GM21360 (cell line): ENCODE results near the gene ALPK3.

ENCODE experiments used
- ATAC-seq: cut with Tn5 transposase; IDR thresholded peaks from one replicate; pipeline ENCODE4 v1.9.1; 2021; ENCODE audit warnings: mild to moderate bottlenecking, moderate library complexity; ENCODE audit not compliant: unreplicated experiment

ALPK3 gene

DNA sequence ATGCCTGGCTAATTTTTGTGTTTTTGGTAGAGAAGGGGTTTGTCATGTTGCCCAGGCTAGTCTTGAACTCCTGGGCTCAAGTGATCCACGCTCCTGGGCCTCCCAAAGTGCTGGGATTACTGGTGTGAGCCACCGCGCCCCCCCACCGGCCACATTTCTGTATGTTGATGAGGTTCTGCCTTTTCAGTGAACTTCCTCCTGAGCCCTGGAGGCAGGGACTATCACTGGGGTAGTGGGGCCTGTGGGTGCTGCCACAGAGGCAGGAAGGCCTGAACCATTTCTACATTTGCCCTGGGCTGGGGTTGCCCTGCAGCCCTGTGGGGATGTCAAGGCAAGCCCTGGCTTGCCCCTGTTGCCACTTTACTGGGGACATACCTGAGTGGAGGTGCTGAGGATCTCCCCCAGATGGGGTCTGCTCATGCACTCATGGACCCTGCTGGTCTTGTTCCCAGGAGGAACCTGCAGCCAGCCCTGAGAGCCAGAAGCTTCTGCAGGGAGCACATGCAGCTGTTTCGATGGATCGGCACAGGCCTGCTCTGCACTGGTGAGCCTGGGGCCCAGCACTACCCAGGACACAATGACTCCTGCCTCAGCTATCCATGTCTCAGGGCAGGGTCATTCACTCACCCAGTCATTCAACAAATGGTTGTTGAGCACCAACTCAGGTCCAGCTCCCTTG is 73.0 kb downstream of the ALPK3 start:
- no peak for ATAC-seq

- no peak for ATAC-seq
Measured at GRCh38 chr15:84890670-84891162, 73.6 kb downstream of the ALPK3 start.

DNA sequence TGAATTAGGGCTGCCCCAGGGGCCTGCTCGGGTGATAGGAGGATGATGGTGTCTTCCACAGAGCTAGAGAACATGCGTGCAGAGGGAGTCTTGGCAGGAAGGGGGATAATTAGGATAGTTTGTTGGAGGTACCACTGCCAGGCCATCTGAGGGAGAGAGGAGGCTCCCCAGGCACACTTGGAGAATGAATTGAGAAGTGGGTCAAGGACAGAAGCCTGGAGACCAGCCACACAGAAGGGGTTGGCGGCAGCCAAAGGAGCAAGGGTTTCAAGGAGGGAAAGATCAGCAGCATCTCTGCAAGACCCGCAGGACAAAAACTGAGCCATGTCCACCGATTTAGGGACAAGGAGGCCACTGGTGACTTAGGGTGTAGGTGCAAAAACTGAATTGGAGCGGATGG is 74.2 kb downstream of the ALPK3 start:
- no peak for ATAC-seq

DNA sequence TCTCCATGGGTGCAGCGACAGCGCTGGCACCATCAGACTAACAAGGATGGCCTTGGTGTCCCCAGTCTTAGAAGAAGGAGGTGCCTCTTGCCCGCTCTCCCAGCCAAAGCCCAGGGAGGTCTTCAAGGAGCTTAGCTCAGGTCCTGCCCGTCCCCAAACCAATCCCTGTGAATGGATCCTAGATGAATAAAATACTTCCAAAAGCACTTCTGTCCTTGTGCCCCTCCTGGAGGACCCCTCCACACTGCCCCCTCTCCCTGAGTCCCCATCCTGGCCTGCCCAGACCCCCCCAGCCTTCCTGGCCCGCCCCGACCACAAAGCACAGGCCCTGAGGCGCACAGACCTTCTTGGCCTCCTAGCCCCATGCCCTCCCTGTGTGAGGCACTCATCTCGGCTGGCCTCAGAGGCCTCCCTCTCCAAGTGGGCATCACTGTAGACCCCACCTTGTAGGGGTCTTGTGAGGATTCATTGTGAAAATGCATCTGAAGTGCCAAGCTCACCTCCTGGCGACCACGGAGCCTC is 75.7 kb downstream of the ALPK3 start:
- ATAC-seq: no peak

- ATAC-seq: no peak
Measured at GRCh38 chr15:84893607-84894006, 76.5 kb downstream of the ALPK3 start.

DNA sequence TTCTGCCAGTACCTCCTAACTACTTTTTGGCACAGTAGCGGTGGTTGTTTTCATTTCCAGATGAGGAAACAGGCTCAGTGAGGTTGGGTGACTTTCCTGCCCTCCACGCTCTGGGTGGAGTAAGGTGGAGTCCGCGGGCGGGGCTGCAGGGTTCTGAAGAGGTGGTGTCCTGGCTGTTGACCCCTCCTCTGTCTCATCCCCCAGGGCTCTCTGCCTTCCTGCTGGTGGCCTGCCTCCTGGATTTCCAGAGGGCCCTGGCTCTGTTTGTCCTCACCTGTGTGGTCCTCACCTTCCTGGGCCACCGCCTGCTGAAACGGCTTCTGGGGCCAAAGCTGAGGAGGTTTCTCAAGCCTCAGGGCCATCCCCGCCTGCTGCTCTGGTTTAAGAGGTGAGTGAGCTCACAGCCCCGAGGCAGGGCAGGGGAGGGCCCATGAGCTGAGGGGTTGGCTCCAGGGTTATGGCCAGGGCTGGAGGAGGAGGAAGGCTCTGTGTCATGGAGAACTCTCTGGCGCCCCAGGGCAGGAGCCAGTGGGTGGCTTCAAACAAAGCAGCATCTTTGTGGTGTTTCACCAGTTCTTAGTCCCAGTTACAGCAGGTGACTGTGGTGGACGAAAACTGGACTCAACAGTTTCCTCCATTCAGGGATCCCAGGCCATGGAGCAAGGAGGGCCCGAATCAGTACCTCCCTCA is 77.7 kb downstream of the ALPK3 start:
- ATAC-seq: no peak

DNA sequence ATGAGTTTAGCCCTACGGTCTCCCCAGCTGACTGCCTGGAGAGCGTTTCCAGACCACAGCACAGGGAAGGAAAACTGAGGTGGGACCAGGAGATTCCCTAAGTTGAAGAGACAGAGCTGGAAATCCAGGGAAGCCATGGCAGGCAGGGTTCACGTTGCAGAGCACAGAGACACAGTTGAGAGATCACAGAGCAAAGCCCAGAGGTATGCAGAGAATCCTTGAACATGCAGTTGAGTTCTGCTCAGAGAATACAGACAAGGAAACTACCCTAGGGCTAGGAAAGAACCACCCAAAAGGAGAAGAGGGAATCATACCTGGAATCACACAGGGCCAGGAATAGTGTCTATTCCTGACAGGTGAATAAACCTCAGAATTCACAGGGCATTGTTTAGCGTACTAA is 81.6 kb downstream of the ALPK3 start:
- no peak for ATAC-seq

DNA sequence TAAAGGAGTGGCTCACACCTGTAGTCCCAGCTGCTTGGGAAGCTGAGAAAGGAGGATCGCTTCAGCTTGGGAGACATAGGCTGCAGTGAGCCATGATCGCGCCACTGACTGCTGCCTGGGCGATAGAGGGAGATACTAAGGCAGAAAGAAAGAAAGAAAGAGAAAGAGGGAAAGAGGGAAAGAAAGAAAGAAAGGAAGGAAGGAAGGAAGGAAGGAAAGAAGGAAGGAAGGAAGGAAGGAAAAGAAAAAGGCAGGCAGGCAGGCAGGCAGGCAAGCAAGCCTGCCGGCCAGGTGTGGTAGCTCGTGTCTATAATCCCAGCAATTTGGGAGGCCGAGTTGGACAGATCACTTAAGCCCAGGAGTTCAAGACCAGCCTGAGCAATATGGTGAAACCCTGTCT is 82.6 kb downstream of the ALPK3 start:
- ATAC-seq: no peak

DNA sequence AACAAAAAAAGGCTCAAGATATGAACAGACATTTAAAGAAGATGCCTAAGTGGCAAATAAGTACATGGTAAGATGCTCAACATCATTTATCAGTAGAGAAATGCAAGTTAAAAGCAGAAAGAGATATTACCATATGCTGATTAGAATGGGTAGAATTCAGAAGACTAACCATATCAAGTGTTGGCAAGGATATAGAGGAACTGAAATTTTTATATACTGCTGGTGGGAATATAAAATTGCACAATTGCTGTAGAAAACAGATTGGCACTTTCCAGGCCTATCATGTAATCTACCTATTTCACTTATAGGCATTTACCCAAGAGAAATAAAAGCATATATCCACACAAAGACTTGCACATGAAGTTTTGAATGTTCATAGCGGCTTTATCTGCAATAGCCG is 84.4 kb downstream of the ALPK3 start:
- no peak for ATAC-seq

DNA sequence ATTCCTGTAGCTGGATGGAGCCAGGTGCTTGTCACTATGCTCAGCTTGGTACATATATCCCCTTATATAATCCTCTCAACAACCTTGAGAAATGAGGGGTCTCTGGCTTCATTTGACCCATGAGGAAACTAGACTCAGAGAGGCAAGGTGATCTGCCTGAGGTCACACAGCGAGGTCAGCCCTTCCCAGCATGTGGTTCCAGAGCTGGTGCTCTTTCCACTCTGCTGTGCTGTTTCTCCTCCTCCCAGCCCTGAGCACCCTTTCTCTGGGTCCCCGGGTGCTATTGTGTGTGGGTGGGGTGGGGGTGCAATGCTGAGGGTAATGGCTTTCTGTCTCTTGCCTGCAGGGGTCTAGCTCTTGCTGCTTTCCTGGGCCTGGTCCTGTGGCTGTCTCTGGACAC is 86.6 kb downstream of the ALPK3 start:
- no peak for ATAC-seq

DNA sequence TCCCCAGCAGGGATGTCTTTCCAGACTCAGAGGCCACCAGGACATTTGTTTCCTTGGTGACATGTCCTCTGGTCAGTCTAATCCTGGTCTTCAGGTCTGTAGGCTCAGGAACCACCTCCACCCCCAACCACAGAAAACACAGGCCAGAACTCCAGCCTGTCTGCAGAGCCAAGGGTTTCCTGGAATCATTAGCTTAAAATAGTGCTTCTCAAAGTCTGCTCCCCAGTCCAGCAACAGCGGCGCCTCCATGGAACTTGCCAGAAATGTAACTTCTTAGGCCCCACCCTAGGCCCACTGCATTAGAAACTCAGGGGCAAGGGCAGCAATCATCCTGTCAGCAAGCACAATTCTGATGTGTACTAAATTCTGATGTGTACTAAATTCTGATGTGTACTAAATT is 87.3 kb downstream of the ALPK3 start:
- ATAC-seq: no peak

- no peak for ATAC-seq
Measured at GRCh38 chr15:84905016-84905916, 88.1 kb downstream of the ALPK3 start.

- no peak for ATAC-seq
Measured at GRCh38 chr15:84907731-84908130, 90.6 kb downstream of the ALPK3 start.

GRCh38 chr15:84908564-84908963 is 91.4 kb downstream of the ALPK3 start:
- ATAC-seq: no peak

GRCh38 chr15:84909029-84909428 is 91.9 kb downstream of the ALPK3 start:
- ATAC-seq: no peak

DNA sequence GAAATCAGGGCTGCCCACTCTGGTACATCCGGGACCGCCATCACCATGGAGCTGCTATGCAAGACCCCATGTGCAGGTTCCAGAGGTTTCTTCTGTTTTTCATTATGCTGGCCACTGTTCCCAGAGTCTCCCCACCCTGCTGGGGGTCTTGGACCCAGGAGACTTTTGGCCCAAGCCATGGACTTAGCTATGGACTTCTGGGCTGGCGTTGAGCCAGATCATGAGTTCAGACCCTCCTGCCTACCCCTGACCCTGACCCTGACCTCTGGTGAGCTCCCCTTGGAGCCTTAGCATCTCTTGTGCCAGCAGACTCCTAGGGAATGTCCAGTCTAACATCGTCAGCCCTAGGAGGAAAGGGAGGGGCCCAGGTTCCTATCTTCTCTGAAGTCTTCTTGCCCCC is 92.6 kb downstream of the ALPK3 start:
- no peak for ATAC-seq

GRCh38 chr15:84910928-84911623 is 93.9 kb downstream of the ALPK3 start:
- no peak for ATAC-seq

DNA sequence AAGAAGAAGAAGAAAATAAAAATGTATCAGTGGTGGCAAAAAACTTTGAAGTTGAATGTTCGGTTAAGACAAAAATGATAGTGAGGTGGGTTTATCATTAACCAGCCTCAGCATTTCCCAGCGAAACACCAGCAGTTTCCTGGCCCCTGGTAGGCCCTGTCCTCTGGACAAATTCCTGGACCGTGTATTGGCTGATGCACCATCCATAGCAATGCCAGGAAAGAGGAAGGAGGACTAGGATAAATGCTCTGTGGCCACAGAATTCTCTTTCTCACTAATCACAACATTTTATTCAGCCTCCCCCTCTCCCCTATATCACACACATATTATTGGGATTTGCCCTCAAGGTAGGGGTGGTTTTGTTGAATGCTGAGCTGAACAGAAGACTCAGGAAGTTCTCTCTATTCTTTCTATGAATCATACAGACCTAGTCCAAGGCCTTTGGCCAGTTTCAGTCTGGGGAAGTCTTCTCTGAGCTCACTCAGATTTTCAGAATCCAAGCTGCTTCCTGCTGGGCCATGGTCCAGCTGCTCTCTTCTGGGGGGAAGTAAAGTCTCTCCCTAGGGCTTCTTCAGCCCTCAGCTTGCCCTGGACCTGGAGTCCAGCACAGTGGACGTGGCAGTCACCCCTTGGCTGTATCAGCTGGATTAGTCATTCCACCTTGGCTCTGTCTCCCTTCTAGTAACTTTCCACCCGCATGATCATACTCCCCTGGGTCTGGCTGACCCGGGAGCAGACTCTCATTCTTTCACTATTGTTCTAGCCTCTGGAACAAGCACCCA is 94.9 kb downstream of the ALPK3 start:
- no peak for ATAC-seq

DNA sequence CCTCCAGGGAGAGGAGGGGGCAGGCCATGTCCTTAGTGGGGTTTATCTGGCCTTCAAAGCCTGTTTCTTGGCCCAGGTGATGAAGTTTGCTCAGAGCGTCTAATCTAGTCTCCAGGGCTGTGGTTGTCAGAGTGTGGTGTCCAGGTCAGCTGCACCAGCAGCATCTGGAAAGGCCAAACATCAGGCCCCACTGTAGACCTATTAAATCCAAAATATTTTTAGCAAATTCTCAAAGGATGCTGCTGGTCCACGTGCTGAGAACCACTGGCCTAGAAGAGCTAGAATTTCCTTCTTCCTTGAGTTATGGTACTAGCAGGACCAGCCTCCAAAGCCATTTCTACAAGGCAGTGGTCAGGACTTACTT is 96.2 kb downstream of the ALPK3 start:
- ATAC-seq: no peak

- no peak for ATAC-seq
Measured at GRCh38 chr15:84914351-84914750, 97.2 kb downstream of the ALPK3 start.
